Fibroblast of upper back skin (primary cell): ENCODE data around the gene TTC13.

ENCODE experiments used
- DNase-seq: peaks from one replicate; pipeline ENCODE4 v3.0.0-alpha.2; 2013

Gene TTC13

GRCh38 chr1:230902349-230902923 lies 76.2 kb downstream of the TTC13 start:
- DNase-seq: no peak

- DNase-seq: no peak
These were observed 77.0 kb downstream of the TTC13 start for GRCh38 chr1:230901671-230902070.

GRCh38 chr1:230900984-230901383 lies 77.7 kb downstream of the TTC13 start:
- no peak for DNase-seq

- DNase-seq: peak; percentile 77
These were observed 78.8 kb downstream of the TTC13 start for GRCh38 chr1:230899841-230900251.

- no peak for DNase-seq
These were observed 79.9 kb downstream of the TTC13 start for GRCh38 chr1:230898748-230899147.

GRCh38 chr1:230898144-230898543 lies 80.5 kb downstream of the TTC13 start:
- DNase-seq: no peak

GRCh38 chr1:230896779-230897178 lies 81.9 kb downstream of the TTC13 start:
- no peak for DNase-seq

GRCh38 chr1:230895452-230895851 lies 83.2 kb downstream of the TTC13 start:
- no peak for DNase-seq

GRCh38 chr1:230894664-230895063 lies 84.0 kb downstream of the TTC13 start:
- no peak for DNase-seq

- no peak for DNase-seq
These were observed 84.6 kb downstream of the TTC13 start for GRCh38 chr1:230894032-230894431.

- no peak for DNase-seq
These were observed 86.6 kb downstream of the TTC13 start for GRCh38 chr1:230892018-230892491.

- no peak for DNase-seq
These were observed 87.2 kb downstream of the TTC13 start for GRCh38 chr1:230891413-230891812.

GRCh38 chr1:230884646-230885045 lies 94.0 kb downstream of the TTC13 start:
- DNase-seq: no peak

GRCh38 chr1:230883967-230884366 lies 94.7 kb downstream of the TTC13 start:
- no peak for DNase-seq

GRCh38 chr1:230879778-230880177 lies 98.9 kb downstream of the TTC13 start:
- DNase-seq: no peak

GRCh38 chr1:230878591-230878990 lies 100.1 kb downstream of the TTC13 start:
- DNase-seq: peak; percentile 100

GRCh38 chr1:230877924-230878590 lies 100.6 kb downstream of the TTC13 start:
- DNase-seq: no peak

GRCh38 chr1:230877146-230877923 lies 101.3 kb downstream of the TTC13 start:
- peak; percentile 92 for DNase-seq

GRCh38 chr1:230876660-230877059 lies 102.0 kb downstream of the TTC13 start:
- no peak for DNase-seq

- DNase-seq: no peak
These were observed 103.3 kb downstream of the TTC13 start for GRCh38 chr1:230875370-230875769.

GRCh38 chr1:230870916-230871315 lies 107.7 kb downstream of the TTC13 start:
- DNase-seq: no peak

- DNase-seq: peak; percentile 87
These were observed 109.2 kb downstream of the TTC13 start for GRCh38 chr1:230869500-230869899.

- no peak for DNase-seq
These were observed 109.8 kb downstream of the TTC13 start for GRCh38 chr1:230868736-230869385.
